GM10266 (cell line): ENCODE measurements around the gene LPAR6.
"Not testable (repeated sequence)": the region's sequence is repeated elsewhere in the genome, so short reads cannot be mapped to it uniquely, and the experiment has no call there.

Experiments used
- DNase-seq: peaks from one replicate; pipeline ENCODE4 v3.0.0; 2012; ENCODE audit errors: extremely low spot score
- TF ChIP-seq, protein P1 (sequence below): IDR thresholded peaks from 2 replicates; pipeline ENCODE4 v1.5.1; 2012; ENCODE audit warnings: mild to moderate bottlenecking, low read depth; ENCODE audit not compliant: control insufficient read depth, insufficient read depth; ENCODE audit errors: missing control alignments

LPAR6 gene, protein sequence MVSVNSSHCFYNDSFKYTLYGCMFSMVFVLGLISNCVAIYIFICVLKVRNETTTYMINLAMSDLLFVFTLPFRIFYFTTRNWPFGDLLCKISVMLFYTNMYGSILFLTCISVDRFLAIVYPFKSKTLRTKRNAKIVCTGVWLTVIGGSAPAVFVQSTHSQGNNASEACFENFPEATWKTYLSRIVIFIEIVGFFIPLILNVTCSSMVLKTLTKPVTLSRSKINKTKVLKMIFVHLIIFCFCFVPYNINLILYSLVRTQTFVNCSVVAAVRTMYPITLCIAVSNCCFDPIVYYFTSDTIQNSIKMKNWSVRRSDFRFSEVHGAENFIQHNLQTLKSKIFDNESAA

DNA sequence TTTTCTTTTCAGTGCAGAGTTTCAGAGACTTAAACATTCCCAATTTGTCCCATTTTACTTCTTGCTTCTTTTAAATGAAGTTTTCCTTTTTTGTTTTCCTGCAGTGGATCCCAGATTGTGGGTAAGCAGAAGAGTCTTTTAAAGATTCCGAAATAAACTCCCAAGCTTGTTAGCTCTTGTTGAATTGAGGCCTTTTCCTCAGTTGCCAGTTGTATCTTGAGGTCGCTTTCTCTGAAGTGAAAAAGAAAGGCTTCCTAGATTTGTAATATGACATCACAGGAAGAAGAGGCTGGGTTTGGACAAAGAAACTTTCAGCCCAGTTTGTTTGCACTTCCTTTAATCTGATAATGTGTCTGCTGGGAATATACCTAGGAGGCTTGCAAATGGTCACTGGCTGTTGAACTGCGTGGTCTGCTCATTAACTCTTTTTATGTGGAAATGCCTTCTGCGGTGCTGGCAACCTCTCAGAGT, at the start of gene LPAR6:
Gene LPAR6, minus strand, starts transcription at position 233 of the 471 bp plus-strand sequence. CDS start 690 bp downstream, outside the sequence.
- no peak for DNase-seq
- TF ChIP-seq, protein P1, sequence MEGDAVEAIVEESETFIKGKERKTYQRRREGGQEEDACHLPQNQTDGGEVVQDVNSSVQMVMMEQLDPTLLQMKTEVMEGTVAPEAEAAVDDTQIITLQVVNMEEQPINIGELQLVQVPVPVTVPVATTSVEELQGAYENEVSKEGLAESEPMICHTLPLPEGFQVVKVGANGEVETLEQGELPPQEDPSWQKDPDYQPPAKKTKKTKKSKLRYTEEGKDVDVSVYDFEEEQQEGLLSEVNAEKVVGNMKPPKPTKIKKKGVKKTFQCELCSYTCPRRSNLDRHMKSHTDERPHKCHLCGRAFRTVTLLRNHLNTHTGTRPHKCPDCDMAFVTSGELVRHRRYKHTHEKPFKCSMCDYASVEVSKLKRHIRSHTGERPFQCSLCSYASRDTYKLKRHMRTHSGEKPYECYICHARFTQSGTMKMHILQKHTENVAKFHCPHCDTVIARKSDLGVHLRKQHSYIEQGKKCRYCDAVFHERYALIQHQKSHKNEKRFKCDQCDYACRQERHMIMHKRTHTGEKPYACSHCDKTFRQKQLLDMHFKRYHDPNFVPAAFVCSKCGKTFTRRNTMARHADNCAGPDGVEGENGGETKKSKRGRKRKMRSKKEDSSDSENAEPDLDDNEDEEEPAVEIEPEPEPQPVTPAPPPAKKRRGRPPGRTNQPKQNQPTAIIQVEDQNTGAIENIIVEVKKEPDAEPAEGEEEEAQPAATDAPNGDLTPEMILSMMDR, result no peak

DNA sequence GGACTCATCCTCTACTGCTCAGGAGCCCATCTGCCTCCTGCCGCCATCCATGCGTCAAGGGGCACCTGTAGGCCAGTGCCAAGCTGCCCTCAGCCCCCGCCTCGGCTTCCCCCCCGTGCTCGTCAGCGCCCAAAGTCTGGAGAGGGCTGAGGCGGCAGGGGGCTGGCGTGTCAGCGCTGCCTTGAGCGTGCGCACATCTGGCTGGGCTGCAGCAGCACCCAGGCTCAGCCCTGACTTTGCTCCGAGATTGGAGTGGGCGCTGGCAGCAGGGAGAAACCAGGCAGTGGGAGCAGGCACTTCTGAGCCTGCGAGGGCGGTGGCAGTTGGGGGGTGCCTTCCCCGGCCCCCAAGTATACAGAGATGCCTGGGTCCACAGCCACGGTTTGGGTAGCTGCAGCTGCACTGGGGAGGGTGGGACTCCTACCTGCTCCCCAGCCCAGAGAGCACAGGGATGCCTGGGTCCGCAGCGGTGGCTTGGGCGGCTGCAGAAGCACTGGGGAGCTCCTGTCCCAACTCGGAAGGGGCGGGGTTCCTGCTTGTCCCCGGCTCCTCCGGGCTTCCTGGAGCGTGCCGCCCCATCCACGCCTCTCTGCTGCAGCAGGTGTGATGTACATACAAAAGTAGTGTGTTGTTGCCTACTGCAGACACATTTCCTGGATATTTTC, 44.8 kb upstream of the LPAR6 start:
- TF ChIP-seq, protein P1, result no peak
- no peak for DNase-seq

DNA sequence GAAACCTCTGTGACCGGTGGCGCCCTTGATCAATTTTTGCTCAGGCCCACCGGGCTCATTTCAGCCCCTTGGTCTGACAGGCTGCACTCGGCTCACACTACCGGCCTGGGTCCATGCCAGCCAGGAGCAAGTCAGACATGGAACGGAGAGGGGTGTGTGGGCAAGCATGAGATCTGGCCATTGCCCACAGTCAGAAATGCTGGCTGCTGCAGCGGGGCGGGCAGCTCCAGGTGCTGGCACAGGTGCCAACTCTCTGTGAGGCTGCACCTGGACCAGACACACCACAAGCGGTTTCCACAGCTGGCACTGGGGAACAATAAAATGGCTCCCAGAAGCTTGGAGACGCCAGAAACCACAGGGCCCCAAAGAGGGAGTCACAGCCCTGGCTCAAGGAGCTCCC, 43.6 kb upstream of the LPAR6 start:
- no peak for DNase-seq

DNA sequence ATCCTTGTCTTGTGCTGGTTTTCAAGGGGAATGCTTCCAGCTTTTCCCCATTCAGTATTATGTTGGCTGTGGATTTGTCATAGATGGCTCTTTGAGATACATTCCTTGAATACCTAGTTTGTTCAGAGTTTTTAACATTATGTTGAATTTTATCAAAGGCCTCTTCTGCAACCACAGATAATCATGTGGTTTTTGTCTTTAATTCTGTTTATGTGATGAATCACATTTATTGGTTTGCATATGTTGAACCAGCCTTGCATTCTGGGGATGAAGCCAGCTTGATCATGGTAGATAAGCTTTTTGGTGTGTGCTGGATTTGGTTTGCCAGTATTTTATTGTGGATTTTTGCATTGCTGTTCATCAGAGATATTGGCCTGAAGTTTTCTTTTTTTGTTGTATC, 38.3 kb upstream of the LPAR6 start:
- not testable (repeated sequence) for DNase-seq

More for the DNA sequence above, 43.6 kb upstream of the LPAR6 start:
- TF ChIP-seq, protein P1, result no peak

DNA sequence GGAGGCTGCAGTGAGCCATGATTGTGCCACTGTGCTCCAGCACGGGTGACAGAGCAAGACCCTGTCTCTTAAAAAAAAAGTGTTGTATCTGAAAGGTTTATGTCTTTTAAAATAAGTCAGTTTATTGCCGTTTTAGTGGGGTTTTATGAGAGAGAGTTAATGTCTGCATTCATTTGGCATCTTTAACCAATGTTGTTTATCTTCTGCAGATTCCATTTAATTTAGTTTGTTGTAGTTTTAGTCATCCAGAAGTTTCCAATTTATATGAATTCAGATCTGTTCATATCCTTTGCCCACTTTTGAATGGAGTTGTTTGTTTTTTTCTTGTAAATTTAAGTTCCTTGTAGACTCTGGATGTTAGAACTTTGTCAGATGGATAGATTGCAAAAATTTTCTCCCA, 36.7 kb upstream of the LPAR6 start:
- DNase-seq, result no peak
- TF ChIP-seq, protein P1, result no peak

DNA sequence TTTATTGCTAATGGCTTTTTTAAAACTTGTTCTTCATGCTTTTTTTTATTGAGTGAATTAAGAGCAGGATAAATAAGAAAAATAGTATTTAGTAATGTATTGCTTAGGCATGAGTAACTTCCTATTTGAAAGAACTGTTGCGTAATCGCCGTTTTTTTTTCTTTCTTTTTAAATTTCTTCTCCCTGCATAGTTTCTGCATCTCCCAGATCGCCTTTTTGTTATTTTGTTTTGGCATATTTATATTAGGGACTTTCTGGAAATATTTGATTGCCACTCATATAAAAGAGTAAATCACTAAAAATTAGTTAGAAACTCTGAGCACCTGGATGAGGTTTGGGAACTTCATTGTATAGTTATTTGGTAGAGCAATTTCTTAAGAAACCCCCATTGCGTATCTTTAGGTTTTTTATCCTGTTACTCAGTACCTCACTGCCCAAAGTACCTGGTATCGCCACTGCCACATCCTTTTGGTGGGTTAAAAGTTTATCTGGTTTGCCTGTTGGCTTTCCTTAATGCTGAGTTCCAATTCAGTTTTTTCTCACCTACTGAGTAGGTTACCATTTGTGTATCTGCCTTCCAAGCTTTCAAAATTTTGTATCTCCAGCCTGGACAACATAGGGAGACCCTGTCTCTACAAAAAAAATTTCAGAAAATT, 36.2 kb upstream of the LPAR6 start:
- TF ChIP-seq, protein P1, result no peak
- DNase-seq, result no peak

DNA sequence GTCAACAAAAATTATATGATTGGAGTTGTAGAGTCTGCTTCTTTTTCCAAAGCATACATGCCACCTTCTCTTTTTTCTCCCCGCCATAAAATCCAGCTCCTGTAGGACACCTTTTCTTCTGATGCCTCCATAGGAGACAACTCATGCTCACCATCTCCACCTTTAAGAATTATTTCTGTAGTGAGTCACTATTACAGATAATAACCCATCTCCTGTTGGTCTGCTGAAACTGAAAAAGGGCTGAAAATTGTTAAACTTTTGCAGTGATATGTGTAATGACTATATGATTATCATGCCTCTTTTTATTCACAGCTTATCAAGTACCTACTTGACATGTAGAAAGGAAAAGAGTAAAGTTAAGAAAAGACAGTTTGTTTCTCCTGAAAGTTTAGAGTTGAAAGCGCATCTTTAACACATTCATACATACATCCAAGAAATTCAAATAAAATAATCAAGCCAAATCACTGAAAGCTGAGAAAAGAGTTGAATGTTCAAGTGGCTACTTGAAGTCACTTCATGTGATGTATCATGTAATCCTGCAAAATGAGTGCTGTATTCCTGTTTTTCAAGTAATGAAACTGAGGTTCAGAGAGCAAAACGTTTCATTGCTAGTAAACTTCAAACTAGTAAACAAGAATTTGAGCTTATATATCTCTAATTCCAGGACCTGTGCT, 35.5 kb upstream of the LPAR6 start:
- DNase-seq, result no peak
- TF ChIP-seq, protein P1, result no peak
